IMR-90 (cell line): ENCODE results near the gene ZNF236. TPM values are rescaled to one million over a fixed set of nuclear protein-coding genes. Genes with fewer than 3 reads are reported as not detected.

Source experiments
- ATAC-seq: fragments of 200-7000 bp; cut with Tn5 transposase; 2 replicates; pipeline ENCODE4 v1.9.1; 2020; ENCODE audit warnings: low read depth, mild to moderate bottlenecking, moderate library complexity
- BruUV-seq: library from RNA; stranded (reverse); fragments of 400-500 nt; replicated peaks from 2 replicates; lab custom pipeline; 2021; lab: Mats Ljungman, UMichigan
- CTCF ChIA-PET: fragments of 300-600 bp; formaldehyde crosslinking; extraction: SDS; loops from one replicate; lab custom pipeline; 2021; ENCODE audit warnings: antibody characterized with exemption; lab: Yijun Ruan, JAX
- POLR2A ChIA-PET: fragments of 300-600 bp; sonication (Branson Sonifier 250); formaldehyde crosslinking; loops from one replicate; lab custom pipeline; 2022; ENCODE audit warnings: antibody characterized with exemption; ENCODE audit not compliant: unreplicated experiment; lab: Charles Lee
- DNase-seq: peaks from one replicate; pipeline ENCODE4 v3.0.0; 2013
- H2AFZ ChIP-seq: replicated peaks from 2 replicates; pipeline ENCODE3; 2013; ENCODE audit warnings: low read length, mild to moderate bottlenecking; ENCODE audit not compliant: poor library complexity
- H2AK5ac ChIP-seq: 2 replicates; pipeline ENCODE4 v1.6.1; 2013; ENCODE audit warnings: low read depth, low read length, inconsistent platforms
- H2AK9ac ChIP-seq: replicated peaks from 2 replicates; pipeline ENCODE3; 2013; ENCODE audit warnings: mild to moderate bottlenecking, low read depth, low read length, moderate library complexity; ENCODE audit not compliant: poor library complexity
- H2BK120ac ChIP-seq: 2 replicates; pipeline ENCODE4 v1.6.1; 2013; ENCODE audit warnings: low read depth, low read length, inconsistent platforms
- H2BK15ac ChIP-seq: 3 replicates; pipeline ENCODE4 v1.6.1; 2013; ENCODE audit warnings: low read depth, low read length, inconsistent platforms
- H2BK20ac ChIP-seq: 2 replicates; pipeline ENCODE4 v1.6.1; 2013; ENCODE audit warnings: low read depth, mild to moderate bottlenecking, inconsistent platforms, low read length, moderate library complexity
- H2BK5ac ChIP-seq: 2 replicates; pipeline ENCODE4 v1.6.1; 2013; ENCODE audit warnings: mild to moderate bottlenecking, low read depth, low read length, inconsistent platforms; ENCODE audit not compliant: poor library complexity, severe bottlenecking
- H3K14ac ChIP-seq: replicated peaks from 2 replicates; pipeline ENCODE4 v1.6.1; 2013; ENCODE audit warnings: low read depth, low read length, inconsistent platforms
- H3K18ac ChIP-seq: 2 replicates; pipeline ENCODE4 v1.6.1; 2013; ENCODE audit warnings: low read depth, low read length, control low read depth
- H3K23ac ChIP-seq: 2 replicates; pipeline ENCODE4 v1.6.1; 2013; ENCODE audit warnings: low read depth, low read length, inconsistent platforms
- H3K27ac ChIP-seq: 2 replicates; pipeline ENCODE4 v1.5.1; 2013; ENCODE audit warnings: mild to moderate bottlenecking, control low read depth, low read length; ENCODE audit not compliant: insufficient read depth
- H3K27me3 ChIP-seq: 2 replicates; pipeline ENCODE4 v1.6.1; 2013; ENCODE audit warnings: low read length; ENCODE audit not compliant: control insufficient read depth, insufficient read depth
- H3K36me3 ChIP-seq: 2 replicates; pipeline ENCODE4 v1.6.1; 2013; ENCODE audit warnings: low read length, mixed read lengths; ENCODE audit not compliant: control insufficient read depth, insufficient read depth
- H3K4ac ChIP-seq: 2 replicates; pipeline ENCODE4 v1.6.1; 2013; ENCODE audit warnings: low read depth, low read length, inconsistent platforms
- H3K4me1 ChIP-seq: 2 replicates; pipeline ENCODE4 v1.6.1; 2013; ENCODE audit warnings: low read length, mixed read lengths; ENCODE audit not compliant: control insufficient read depth, insufficient read depth
- H3K4me2 ChIP-seq: 2 replicates; pipeline ENCODE4 v1.6.1; 2013; ENCODE audit warnings: low read depth, mild to moderate bottlenecking, control low read depth, low read length, moderate library complexity
- H3K4me3 ChIP-seq: 2 replicates; pipeline ENCODE4 v1.5.1; 2013; ENCODE audit warnings: low read depth, mild to moderate bottlenecking, control low read depth, low read length, moderate library complexity; ENCODE audit not compliant: insufficient read depth
- H3K56ac ChIP-seq: 2 replicates; pipeline ENCODE4 v1.6.1; 2013; ENCODE audit warnings: low read length, inconsistent platforms; ENCODE audit not compliant: insufficient read depth; ENCODE audit errors: extremely low read depth
- H3K79me1 ChIP-seq, 2 experiments: 2 replicates each; pipeline ENCODE4 v1.6.1; 2013; ENCODE audit warnings: low read length in 2 of 2, inconsistent platforms in 1 of 2, low read depth in 1 of 2
- H3K9ac ChIP-seq: 2 replicates; pipeline ENCODE4 v1.6.1; 2013; ENCODE audit warnings: low read depth, low read length, control low read depth
- H3K9me1 ChIP-seq: 2 replicates; pipeline ENCODE4 v1.6.1; 2013; ENCODE audit warnings: low read length, inconsistent platforms; ENCODE audit not compliant: insufficient read depth
- H3K9me3 ChIP-seq: 2 replicates; pipeline ENCODE4 v1.6.1; 2013; ENCODE audit warnings: low read length; ENCODE audit not compliant: control insufficient read depth, insufficient read depth
- H4K20me1 ChIP-seq: 2 replicates; pipeline ENCODE4 v1.6.1; 2013; ENCODE audit warnings: low read length, inconsistent platforms; ENCODE audit not compliant: insufficient read depth
- H4K5ac ChIP-seq: 2 replicates; pipeline ENCODE4 v1.6.1; 2013; ENCODE audit warnings: mild to moderate bottlenecking, low read depth, low read length, control low read depth
- H4K8ac ChIP-seq, 2 experiments: 2 replicates each; pipeline ENCODE4 v1.6.1; 2013; ENCODE audit warnings: low read depth in 2 of 2, low read length in 2 of 2, control low read depth in 1 of 2, inconsistent platforms in 1 of 2
- H4K91ac ChIP-seq: 2 replicates; pipeline ENCODE4 v1.6.1; 2013; ENCODE audit warnings: low read depth, low read length, inconsistent platforms; ENCODE audit not compliant: insufficient read depth
- BHLHE40 ChIP-seq: fragments of 150-350 bp; IDR thresholded peaks from 2 replicates; pipeline ENCODE4 v1.6.1; 2016; ENCODE audit warnings: mild to moderate bottlenecking, low read depth, low read length
- CHD1 ChIP-seq: IDR thresholded peaks from 2 replicates; pipeline ENCODE4 v1.6.1; 2012; ENCODE audit warnings: low read depth, low read length, improper control_type of control experiment
- CTCF ChIP-seq: conservative IDR thresholded peaks from 2 replicates; pipeline ENCODE4 v1.5.1; 2012; ENCODE audit warnings: mild to moderate bottlenecking, low read depth, low read length, improper control_type of control experiment
- ELK1 ChIP-seq: fragments of 150-350 bp; IDR thresholded peaks from 2 replicates; pipeline ENCODE4 v1.6.1; 2016; ENCODE audit warnings: low read depth, mild to moderate bottlenecking, low read length, moderate library complexity, borderline replicate concordance
- FOS ChIP-seq: fragments of 150-350 bp; IDR thresholded peaks from 2 replicates; pipeline ENCODE4 v1.6.1; 2016; ENCODE audit warnings: low read depth, low read length
- MAFK ChIP-seq: IDR thresholded peaks from 2 replicates; pipeline ENCODE4 v1.6.1; 2012; ENCODE audit warnings: low read depth, low read length, improper control_type of control experiment
- MXI1 ChIP-seq: IDR thresholded peaks from 2 replicates; pipeline ENCODE4 v1.6.1; 2012; ENCODE audit warnings: low read depth, mild to moderate bottlenecking, low read length, moderate library complexity, borderline replicate concordance
- NFE2L2 ChIP-seq: fragments of 150-350 bp; IDR thresholded peaks from 2 replicates; pipeline ENCODE4 v1.6.1; 2016; ENCODE audit warnings: low read depth, mild to moderate bottlenecking, low read length
- POLR2A ChIP-seq: IDR thresholded peaks from 2 replicates; pipeline ENCODE4 v1.6.1; 2012; ENCODE audit warnings: mild to moderate bottlenecking, low read depth, low read length
- RAD21 ChIP-seq: IDR thresholded peaks from 2 replicates; pipeline ENCODE4 v1.6.1; 2012; ENCODE audit warnings: low read length, improper control_type of control experiment
- RCOR1 ChIP-seq: IDR thresholded peaks from 2 replicates; pipeline ENCODE4 v1.6.1; 2012; ENCODE audit warnings: mild to moderate bottlenecking, low read length, improper control_type of control experiment; ENCODE audit not compliant: insufficient replicate concordance
- RFX5 ChIP-seq: IDR thresholded peaks from 2 replicates; pipeline ENCODE4 v1.8.0; 2012; ENCODE audit warnings: low read depth, mild to moderate bottlenecking, low read length, moderate library complexity
- SMC3 ChIP-seq: fragments of 150-350 bp; IDR thresholded peaks from 2 replicates; pipeline ENCODE4 v1.6.1; 2016; ENCODE audit warnings: low read depth, mild to moderate bottlenecking, antibody characterized with exemption, low read length, moderate library complexity
- WGBS, 2 experiments: methylation state at CpG; one replicate each; pipeline versions ENCODE4 v1.1.5 to v1.1.7; 2013; ENCODE audit warnings: missing lambda C conversion rate in 2 of 2; ENCODE audit not compliant: insufficient read length in 1 of 2; ENCODE audit errors: extremely low coverage in 2 of 2; 5-methylcytosine and 5-hydroxymethylcytosine counted together
- dilution Hi-C: fragments of 300-500 bp; cut with HindIII; formaldehyde crosslinking; loops from one replicate; pipeline ENCODE4 v1.14.3; 2018; ENCODE audit warnings: low sequenced_read_pairs; ENCODE audit not compliant: unreplicated experiment
- in situ Hi-C: fragments of 300-500 bp; cut with MboI; formaldehyde crosslinking; loops from 3 replicates; pipeline ENCODE4 v1.14.3; 2019; ENCODE audit warnings: low sequenced_read_pairs, inconsistent platforms, mixed read lengths
- intact Hi-C: fragments of 100-400 bp; cut with micrococcal nuclease; formaldehyde crosslinking; loops from 2 replicates; pipeline ENCODE4 v1.10.0; 2022
- polyA plus RNA-seq, 3 experiments: library from polyadenylated mRNA; depleted of rRNA; stranded (reverse); fragments of >200 nt; gene quantifications; 2 replicates each; pipeline ENCODE4 v1.2.3, GENCODE V29; 2012; ENCODE audit warnings: low replicate concordance in 1 of 3
- total RNA-seq: library from RNA; depleted of rRNA; stranded (reverse); fragments of >200 nt; gene quantifications from 2 replicates; pipeline ENCODE4 v1.2.3, GENCODE V29; 2012

ZNF236 gene
- total and polyA plus RNA-seq, 2 of the 4 experiments (the other 2 are of a cell fraction) = 3.6 to 9.7 TPM

DNA sequence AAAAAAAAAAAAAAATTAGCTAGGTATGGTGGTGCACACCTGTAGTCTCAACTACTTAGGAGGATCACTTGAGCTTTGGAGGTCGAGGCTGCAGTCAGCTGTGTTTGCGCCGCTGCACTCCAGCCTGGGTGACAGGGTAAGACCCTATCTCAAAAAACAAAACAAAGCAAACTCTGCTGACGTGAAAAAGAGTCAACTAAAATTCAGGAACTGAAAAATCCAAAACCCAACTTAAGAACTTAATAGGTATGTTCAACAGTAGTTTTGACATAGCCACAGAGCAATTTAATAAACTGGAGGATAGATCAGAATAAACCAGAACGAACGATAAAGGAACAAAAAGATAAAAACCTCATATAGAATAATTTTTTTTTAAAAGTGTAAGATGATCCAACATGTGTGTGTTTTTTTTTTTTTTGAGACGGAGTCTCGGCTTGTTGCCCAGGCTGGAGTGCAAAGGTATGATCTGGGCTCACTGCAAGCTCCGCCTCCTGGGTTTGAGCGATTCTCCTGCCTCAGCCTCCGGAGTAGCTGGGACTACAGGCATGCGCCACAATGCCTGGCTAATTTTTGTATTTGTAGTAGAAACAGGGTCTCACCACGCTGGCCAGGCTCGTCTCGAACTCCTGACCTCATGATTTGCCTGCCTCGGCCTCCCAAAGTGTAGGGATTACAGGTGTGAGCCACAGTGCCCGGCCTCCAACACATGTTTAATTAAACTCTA, 4.3 kb upstream of the ZNF236 start (continued):
- TF ChIP-seq ELK1 = no peak

DNA sequence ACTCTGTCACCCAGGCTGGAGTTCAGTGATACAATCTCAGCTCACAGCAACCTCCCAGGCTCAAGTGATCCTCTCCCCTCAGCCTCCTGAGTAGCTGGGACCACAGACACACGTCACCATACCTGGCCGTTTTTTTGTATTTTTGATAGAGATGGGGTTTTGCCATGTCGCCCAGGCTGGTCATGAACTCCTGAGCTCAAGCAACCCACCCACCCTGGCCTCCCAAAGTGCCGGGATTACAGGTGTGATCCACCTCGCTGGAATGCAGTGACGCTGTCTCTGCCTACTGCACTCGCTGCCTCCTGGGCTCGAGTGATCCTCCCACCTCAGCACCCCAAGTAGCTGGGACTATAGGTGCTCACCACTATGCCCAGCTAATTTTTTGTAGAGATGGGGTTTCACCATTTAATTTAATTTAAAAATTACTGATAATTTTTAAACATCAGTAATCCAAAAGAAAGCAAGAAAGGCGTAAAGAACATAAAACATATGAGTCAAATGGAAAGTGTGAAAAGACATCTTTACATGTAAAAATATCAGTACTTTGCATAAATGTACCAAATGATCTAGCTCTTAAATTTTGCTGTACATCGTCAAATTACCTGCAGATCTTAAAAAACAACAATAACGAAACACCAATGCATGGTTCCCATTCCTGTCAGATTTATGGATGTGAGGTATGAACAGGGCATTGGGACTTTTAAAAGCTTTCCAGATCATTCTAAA, 2.8 kb upstream of the ZNF236 start:
- H2BK15ac ChIP-seq = no peak overlapping the region
- H4K5ac ChIP-seq = no peak overlapping the region
- H3K14ac ChIP-seq = no peak overlapping the region
- intact Hi-C loops (no loop called here), dilution Hi-C loops (no loop called here), in situ Hi-C loops (loop anchor here (25.0 kb wide), 1 partner anchor 393 kb away; no protein-coding TSS in a partner anchor)
- H3K9me3 ChIP-seq = no peaks in the 10 kb centered on the region
- ChIA-PET CTCF (interaction anchor here (0.6 to 3.6 kb wide), 2 partner anchors 15 to 17 kb away, joined by 3 to 18 read pairs; no protein-coding TSS in a partner anchor), POLR2A (no interaction called here)
- peaks cover 6% of the 10 kb centered on the region; the same call in 1 of the 2 replicates for H3K4me1 ChIP-seq
- H4K91ac ChIP-seq = no peak overlapping the region
- H4K8ac ChIP-seq = no peak overlapping the region
- H3K4me2 ChIP-seq = no peak overlapping the region
- H3K9ac ChIP-seq = no peak overlapping the region
- H2BK20ac ChIP-seq = no peak overlapping the region
- no peak overlapping the region for H2BK120ac ChIP-seq
- peaks cover 14% of the 10 kb centered on the region; the same call in 1 of the 2 replicates for H3K9me1 ChIP-seq
- H3K18ac ChIP-seq = no peak overlapping the region
- H2AK9ac ChIP-seq = no peak overlapping the region
- peaks cover 9% of the 10 kb centered on the region for H3K36me3 ChIP-seq
- H2BK5ac ChIP-seq = no peak overlapping the region
- no peak overlapping the region for H3K56ac ChIP-seq
- H2AK5ac ChIP-seq = no peak overlapping the region
- 0 out of 2 replicates have a peak, but pooled peaks cover 8% of the 10 kb centered on the region for H4K20me1 ChIP-seq
- no peaks in the 10 kb centered on the region for H3K27me3 ChIP-seq
- no peak overlapping the region for H3K4ac ChIP-seq
- ATAC-seq (no peak), DNase-seq (no peak)
- no TSS peak for BruUV-seq
- H3K4me3 ChIP-seq = no peak overlapping the region
- no peak overlapping the region; the same call in 1 of the 2 replicates for H3K23ac ChIP-seq
- H3K27ac ChIP-seq = no peak overlapping the region
- WGBS, 2 experiments = no CpG with 5 or more reads among the region's 11 CpGs
- H3K79me1 ChIP-seq = peaks cover 39 to 61% of the 10 kb centered on the region in 2 experiments
- H2AFZ ChIP-seq = no peak overlapping the region
- no peak for TF ChIP-seq RFX5
- no peak for TF ChIP-seq BHLHE40
- no peak for TF ChIP-seq RCOR1
- no peak for TF ChIP-seq NFE2L2
- no peak for TF ChIP-seq SMC3
- TF ChIP-seq MAFK = no peak
- no peak for TF ChIP-seq POLR2A
- TF ChIP-seq CTCF = no peak
- no peak for TF ChIP-seq MXI1
- no peak for TF ChIP-seq FOS
- no peak for TF ChIP-seq CHD1
- no peak for TF ChIP-seq RAD21
